HAP-1 (cell line): ENCODE measurements around the gene HMBS.
"Not testable (repeated sequence)": the region's sequence is repeated elsewhere in the genome, so short reads cannot be mapped to it uniquely, and the experiment has no call there.

ENCODE experiments used
- DNase-seq, 2 experiments: peaks; one replicate each; pipeline ENCODE4 v3.0.0-alpha.2; 2016 to 2020; ENCODE audit warnings: low spot score in 2 of 2
- H3K27me3 ChIP-seq: fragments of 250-450 bp; sonication (Bioruptor Pico); 2 replicates; pipeline ENCODE4 v1.5.1; 2020; ENCODE audit warnings: low read depth, mild to moderate bottlenecking, moderate library complexity
- H3K36me3 ChIP-seq: fragments of 250-450 bp; sonication (Bioruptor Pico); replicated peaks from 2 replicates; pipeline ENCODE4 v1.5.1; 2020; ENCODE audit warnings: mild to moderate bottlenecking
- H3K4me1 ChIP-seq: fragments of 250-450 bp; sonication (Bioruptor Pico); 2 replicates; pipeline ENCODE4 v1.5.1; 2020; ENCODE audit warnings: mild to moderate bottlenecking
- H3K4me3 ChIP-seq: fragments of 250-450 bp; sonication (Bioruptor Pico); 2 replicates; pipeline ENCODE4 v1.5.1; 2020; ENCODE audit warnings: mild to moderate bottlenecking, moderate library complexity
- H3K9me3 ChIP-seq: fragments of 250-450 bp; sonication (Bioruptor Pico); 2 replicates; pipeline ENCODE4 v1.5.1; 2020; ENCODE audit warnings: mild to moderate bottlenecking, moderate library complexity
- in situ Hi-C: fragments of 300-500 bp; cut with MboI; formaldehyde crosslinking; loops from 3 replicates; pipeline ENCODE4 v1.14.3; 2020; ENCODE audit warnings: low sequenced_read_pairs, inconsistent platforms, mixed read lengths

HMBS gene

GRCh38 chr11:119126675-119127268 lies 42.1 kb downstream of the HMBS start:
- H3K9me3 ChIP-seq = no peaks in the 10 kb centered on the region
- H3K4me1 ChIP-seq = peaks cover 4% of the 10 kb centered on the region
- H3K27me3 ChIP-seq = no peaks in the 10 kb centered on the region
- no peak overlapping the region for H3K4me3 ChIP-seq
- in situ Hi-C loops = no loop called here
- peaks cover 32% of the 10 kb centered on the region for H3K36me3 ChIP-seq
- no peak for DNase-seq

GRCh38 chr11:119130662-119131061 lies 46.0 kb downstream of the HMBS start:
- peaks cover 42% of the 10 kb centered on the region for H3K36me3 ChIP-seq
- DNase-seq = no peak
- in situ Hi-C loops = no loop called here
- H3K27me3 ChIP-seq = no peaks in the 10 kb centered on the region
- H3K4me1 ChIP-seq = no peaks in the 10 kb centered on the region
- no peaks in the 10 kb centered on the region for H3K9me3 ChIP-seq
- no peak overlapping the region for H3K4me3 ChIP-seq

- Histone ChIP-seq H3K36me3 (peaks cover 36% of the 10 kb centered on the region), H3K27me3 (no peaks in the 10 kb centered on the region), H3K4me3 (no peak overlapping the region), H3K4me1 (no peaks in the 10 kb centered on the region), H3K9me3 (no peaks in the 10 kb centered on the region)
- in situ Hi-C loops = no loop called here
- no peak for DNase-seq
These were observed 49.8 kb downstream of the HMBS start for GRCh38 chr11:119134389-119134978.

- DNase-seq, H3K4me1 ChIP-seq, H3K4me3 ChIP-seq, H3K36me3 ChIP-seq, H3K27me3 ChIP-seq, H3K9me3 ChIP-seq, in situ Hi-C loops: not testable (repeated sequence)
These were observed 54.6 kb downstream of the HMBS start for GRCh38 chr11:119139276-119139675.
